Stomach (tissue), 9 donors: ENCODE measurements around the gene PKD2L2. TPM values are rescaled to one million over a fixed set of nuclear protein-coding genes. Genes with fewer than 3 reads are reported as not detected.
"Not testable (repeated sequence)": the region's sequence is repeated elsewhere in the genome, so short reads cannot be mapped to it uniquely, and the experiment has no call there.

Source experiments
- DNase-seq, 2 donors: peaks; one replicate each; pipeline versions ENCODE4 v3.0.0 to v3.0.0-alpha.2; 2013 to 2019
- H3K27ac ChIP-seq, 5 donors: fragments of 200-600 bp in 4 of 5; sonication (generic) in 4 of 5; one replicate each; pipeline ENCODE4 v1.5.1; 2013 to 2019; ENCODE audit warnings: mild to moderate bottlenecking in 1 of 5, moderate library complexity in 1 of 5
- H3K27me3 ChIP-seq, 3 donors: fragments of 200-600 bp; sonication (generic); one replicate each; pipeline ENCODE4 v1.5.1; 2017 to 2019; ENCODE audit warnings: mixed run types in 1 of 3
- H3K36me3 ChIP-seq, 4 donors: fragments of 200-600 bp; sonication (generic); 1 replicate in 3 of 4; 2 replicates in 1 of 4; pipeline ENCODE4 v1.5.1; 2016 to 2019
- H3K4me1 ChIP-seq, 4 donors: fragments of 200-600 bp; sonication (generic); one replicate each; pipeline ENCODE4 v1.5.1; 2016 to 2019
- H3K4me3 ChIP-seq, 4 donors: fragments of 200-600 bp; sonication (generic) in 3 of 4; one replicate each; pipeline ENCODE4 v1.5.1; 2016 to 2019; ENCODE audit warnings: mild to moderate bottlenecking in 1 of 4
- H3K9me3 ChIP-seq, 4 donors: fragments of 200-600 bp; sonication (generic); one replicate each; pipeline ENCODE4 v1.5.1; 2016 to 2019
- CTCF ChIP-seq, 7 experiments: fragments of 450-650 bp in 4 of 7; fragments of 200-600 bp in 3 of 7; sonication (generic) in 3 of 7; IDR thresholded peaks; one replicate each; pipeline ENCODE4 v1.5.1; 2016 to 2019; ENCODE audit warnings: antibody characterized with exemption in 7 of 7, control low read depth in 2 of 7, mild to moderate bottlenecking in 1 of 7
- EP300 ChIP-seq: sonication (generic); formaldehyde crosslinking; IDR thresholded peaks from one replicate; pipeline ENCODE4 v1.6.1; 2017; ENCODE audit warnings: antibody characterized with exemption
- POLR2A ChIP-seq, 4 donors: fragments of 450-650 bp; IDR thresholded peaks; one replicate each; pipeline ENCODE4 v1.6.1; 2016; ENCODE audit warnings: antibody characterized with exemption in 4 of 4, control low read depth in 2 of 4, mild to moderate bottlenecking in 1 of 4, moderate library complexity in 1 of 4
- POLR2AphosphoS5 ChIP-seq, 3 donors: sonication (generic); formaldehyde crosslinking; IDR thresholded peaks; one replicate each; pipeline ENCODE4 v1.6.1; 2016; ENCODE audit warnings: antibody characterized with exemption in 3 of 3
- WGBS, 5 donors: extraction: QIAGEN DNeasy Blood & Tissue Kit in 3 of 5; methylation state at CpG; one replicate each; pipeline versions ENCODE4 v1.1.5 to v1.1.7; 2013 to 2018; 5-methylcytosine and 5-hydroxymethylcytosine counted together
- intact Hi-C: fragments of 100-400 bp; cut with DNase I; formaldehyde crosslinking; loops from one replicate; pipeline ENCODE4 v1.15.1; 2023; ENCODE audit warnings: low total_unique reads
- polyA plus RNA-seq, 3 donors: library from polyadenylated mRNA; stranded (reverse); fragments of 200-250 nt; gene quantifications; one replicate each; pipeline ENCODE4 v1.2.3, GENCODE V29; 2013
- total RNA-seq, 5 donors: library from RNA; depleted of rRNA; stranded (reverse); fragments of >200 nt; gene quantifications; one replicate each; pipeline versions ENCODE4 v1.1.0 to v1.2.3, GENCODE V29; 2014 to 2016
- donor health status: healthy with polysubstance abuse.
- donor health status: Bipolar disorder and iron deficiency.
- donor health status: healthy.

The PKD2L2 gene
- total and polyA plus RNA-seq, 8 donors: not detected

GRCh38 chr5:137858223-137858916, 30.9 kb upstream of the PKD2L2 start:
- Histone ChIP-seq H3K27ac (peak overlapping the region in 3 of 5 donors; percentile 10 to 25 (median 11)), H3K4me3 (peak overlapping the region in 2 of 4 donors; percentile 16 to 19), H3K36me3 (no peaks in the 10 kb centered on the region), H3K4me1 (peaks cover 0 to 19% (median 10%) of the 10 kb centered on the region in 4 donors), H3K9me3 (no peaks in the 10 kb centered on the region), H3K27me3 (no peaks in the 10 kb centered on the region)
- DNase-seq: peak in 1 of 2 donors; percentile 20
- 13 to 23% (median 17%) methylated on average over 3 of the region's 3 CpGs for WGBS, 5 donors
- intact Hi-C loops: no loop called here
- no peak for TF ChIP-seq POLR2A (IDR thresholded peaks at IDR 0.05)
- TF ChIP-seq EP300: no peak
- TF ChIP-seq POLR2AphosphoS5 (IDR thresholded peaks at IDR 0.05): no peak
- TF ChIP-seq CTCF (IDR thresholded peaks at IDR 0.05): no peak

- H3K27me3 ChIP-seq: no peaks in the 10 kb centered on the region
- DNase-seq: no peak
- WGBS, 5 donors: 63 to 72% (median 68%) methylated on average over 5 of the region's 5 CpGs
- H3K4me3 ChIP-seq: no peak overlapping the region
- H3K4me1 ChIP-seq: peaks cover 0 to 19% (median 10%) of the 10 kb centered on the region in 4 donors
- H3K36me3 ChIP-seq: no peaks in the 10 kb centered on the region
- no peak overlapping the region for H3K27ac ChIP-seq
- no peaks in the 10 kb centered on the region for H3K9me3 ChIP-seq
- TF ChIP-seq POLR2AphosphoS5 (IDR thresholded peaks at IDR 0.05): no peak
- intact Hi-C loops: no loop called here
Measured at GRCh38 chr5:137858954-137859353, 30.3 kb upstream of the PKD2L2 start.

GRCh38 chr5:137862251-137862650, 27.0 kb upstream of the PKD2L2 start:
- intact Hi-C loops: no loop called here
- no peak for DNase-seq
- Histone ChIP-seq H3K9me3 (no peaks in the 10 kb centered on the region), H3K4me1 (peaks cover 0 to 19% (median 10%) of the 10 kb centered on the region in 4 donors), H3K36me3 (no peaks in the 10 kb centered on the region), H3K27me3 (no peaks in the 10 kb centered on the region), H3K27ac (no peak overlapping the region), H3K4me3 (no peak overlapping the region)
- TF ChIP-seq POLR2AphosphoS5 (IDR thresholded peaks at IDR 0.05) (no peak), EP300 (no peak), POLR2A (IDR thresholded peaks at IDR 0.05) (no peak), CTCF (IDR thresholded peaks at IDR 0.05) (no peak)
- 78 to 93% (median 88%) methylated on average over 3 of the region's 3 CpGs for WGBS, 5 donors

GRCh38 chr5:137863653-137864052, 25.6 kb upstream of the PKD2L2 start:
- DNase-seq, intact Hi-C loops: not testable (repeated sequence)
- 90 to 98% (median 92%) methylated on average over 6 of the region's 6 CpGs for WGBS, 5 donors

GRCh38 chr5:137866541-137867388, 22.5 kb upstream of the PKD2L2 start:
- TF ChIP-seq EP300: no peak
- no peak for TF ChIP-seq POLR2AphosphoS5 (IDR thresholded peaks at IDR 0.05)
- no peak for TF ChIP-seq CTCF (IDR thresholded peaks at IDR 0.05)
- no peak for TF ChIP-seq POLR2A (IDR thresholded peaks at IDR 0.05)
- intact Hi-C loops: no loop called here
- DNase-seq: no peak
- Histone ChIP-seq H3K4me3 (no peak overlapping the region), H3K27me3 (no peaks in the 10 kb centered on the region), H3K27ac (no peak overlapping the region), H3K36me3 (no peaks in the 10 kb centered on the region), H3K9me3 (no peaks in the 10 kb centered on the region), H3K4me1 (no peaks in the 10 kb centered on the region)
- WGBS, 5 donors: 83 to 94% (median 90%) methylated on average over 4 of the region's 4 CpGs

More at GRCh38 chr5:137863653-137864052, 25.6 kb upstream of the PKD2L2 start:
- not testable (repeated sequence) for H3K27ac ChIP-seq, H3K9me3 ChIP-seq, H3K36me3 ChIP-seq, H3K4me1 ChIP-seq, H3K4me3 ChIP-seq, H3K27me3 ChIP-seq
